Muscle of arm (tissue), 12 donors: Measurements from ENCODE around the gene POLR3E. TPM values are rescaled to one million over a fixed set of nuclear protein-coding genes. Genes with fewer than 3 reads are reported as not detected.

Experiments
- polyA plus RNA-seq, 12 donors: library from polyadenylated mRNA; unstranded; fragments of 120-200 nt; gene quantifications; one replicate each; pipeline ENCODE4 v1.2.1, GENCODE V29; 2013; ENCODE audit not compliant: insufficient read length in 12 of 12

Gene POLR3E
- polyA plus RNA-seq, 12 donors: 34.5 to 57.3 (median 39.9) TPM; not detected in 1

Other genes with a start within 250 kb of the POLR3E start
- under 1 TPM in 8 of 12 donors, not detected in 4; 0.04 to 0.57 (median 0.34) TPM for gene VWA3A, start 204.9 kb upstream of the POLR3E start, polyA plus RNA-seq
- gene SDR42E2, start 134.9 kb upstream of the POLR3E start, polyA plus RNA-seq: under 1 TPM in 9 of 12 donors, not detected in 3; 0.05 to 0.18 (median 0.08) TPM
- gene EEF2K, start 91.1 kb upstream of the POLR3E start, polyA plus RNA-seq: 10 to 100 TPM; 33.3 to 93.3 (median 53.7) TPM
- 10 to 100 TPM in 11 of 12 donors, not detected in 1; 13.7 to 26.3 (median 19.1) TPM for gene CDR2, start 77.2 kb downstream of the POLR3E start, polyA plus RNA-seq
- gene NPIPB5, start 213.5 kb downstream of the POLR3E start, polyA plus RNA-seq: 100 to 1,000 TPM in 5 of 12 donors, 10 to 100 TPM in 6, not detected in 1; 23.1 to 317 (median 95.5) TPM